Measurements from ENCODE around the gene SPOCD1.

DNA sequence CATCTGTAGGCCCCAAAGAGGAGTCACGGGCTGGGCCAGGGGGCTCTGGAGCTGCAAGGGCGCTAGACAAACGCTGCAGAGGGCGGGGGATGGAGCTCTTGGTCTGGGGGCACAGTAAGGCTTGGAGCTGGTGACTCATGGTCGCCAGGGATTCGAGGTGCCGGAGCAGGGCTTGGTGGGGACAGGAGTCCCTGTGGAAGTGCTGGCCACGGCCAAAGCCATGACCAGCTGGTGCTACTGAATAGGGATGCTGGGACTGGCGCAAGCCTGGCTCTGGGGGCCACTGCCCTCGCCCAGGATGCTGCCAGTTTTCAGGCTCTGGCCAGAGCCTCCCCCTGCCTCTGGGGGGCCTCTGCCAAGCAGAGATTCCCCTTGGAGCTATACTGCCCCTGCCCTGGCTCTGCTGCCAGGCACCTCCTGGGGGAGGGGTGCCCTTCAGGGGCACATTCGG lies 25.2 kb downstream of the SPOCD1 start:
- TF ChIP-seq CTCF (conservative IDR thresholded peaks at IDR 0.05; ENCODE audit: low read length) = no peak
- TF ChIP-seq EZH2phosphoT487 (IDR thresholded peaks at IDR 0.05; ENCODE audit: borderline replicate concordance) = no peak
